ENCODE data around the gene GDAP2. TPM values are rescaled to one million over a fixed set of nuclear protein-coding genes. Genes with fewer than 3 reads are reported as not detected.
"Not testable (repeated sequence)": the region's sequence is repeated elsewhere in the genome, so short reads cannot be mapped to it uniquely, and the experiment has no call there.

GDAP2 gene
- 16.7 and 18.6 TPM in 2 replicates for total RNA-seq (2014; rRNA removed; shearing (Covaris generic))
- polyA plus RNA-seq (2015; cell fraction: cytosol; rRNA removed), result 19.0 and 21.4 TPM in 2 replicates
- polyA plus RNA-seq (2015; cell fraction: nucleus; rRNA removed), result 16.1 and 16.7 TPM in 2 replicates

- peak; percentile 96 for DNase-seq (ENCODE audit: low read depth)
Observed at GRCh38 chr1:117929343-117930172, at the start of gene GDAP2, which contains the start of gene WDR3. TSS of gene GDAP2 (minus strand) at chr1:117929621. CDS start at chr1:117920357, 9,264 bp downstream. TSS of gene WDR3 (plus strand) at chr1:117929739. CDS start at chr1:117933320, 3,581 bp downstream.

- DNase-seq (ENCODE audit: low read depth), result no peak
Observed at GRCh38 chr1:117976381-117976780, 47.0 kb upstream of the GDAP2 start.

- no peak for DNase-seq (ENCODE audit: low read depth)
Observed at GRCh38 chr1:117971777-117972176, 42.4 kb upstream of the GDAP2 start.

- DNase-seq (ENCODE audit: low read depth), result no peak
Observed at GRCh38 chr1:117970252-117970651, 40.8 kb upstream of the GDAP2 start.

- no peak for DNase-seq (ENCODE audit: low read depth)
Observed at GRCh38 chr1:117967881-117968280, 38.5 kb upstream of the GDAP2 start.

- DNase-seq (ENCODE audit: low read depth), result peak; percentile 32
Observed at GRCh38 chr1:117967477-117967876, 38.1 kb upstream of the GDAP2 start.

- no peak for DNase-seq (ENCODE audit: low read depth)
Observed at GRCh38 chr1:117964290-117965038, 35.0 kb upstream of the GDAP2 start.

- DNase-seq (ENCODE audit: low read depth), result no peak
Observed at GRCh38 chr1:117959364-117959763, 29.9 kb upstream of the GDAP2 start.

- no peak for DNase-seq (ENCODE audit: low read depth)
Observed at GRCh38 chr1:117952386-117952785, 23.0 kb upstream of the GDAP2 start.

- no peak for DNase-seq (ENCODE audit: low read depth)
Observed at GRCh38 chr1:117942293-117942692, 12.9 kb upstream of the GDAP2 start.

GRCh38 chr1:117933769-117934168 lies 4.3 kb upstream of the GDAP2 start:
- no peak for DNase-seq (ENCODE audit: low read depth)

GRCh38 chr1:117932576-117932975 lies 3.2 kb upstream of the GDAP2 start:
- no peak for DNase-seq (ENCODE audit: low read depth)

GRCh38 chr1:117930484-117930883 lies 1.1 kb upstream of the GDAP2 start:
- DNase-seq (ENCODE audit: low read depth), result no peak

- no peak for DNase-seq (ENCODE audit: low read depth)
Observed at GRCh38 chr1:117930173-117930447, 689 bp upstream of the GDAP2 start.

- peak; percentile 66 for DNase-seq (ENCODE audit: low read depth)
Observed at GRCh38 chr1:117928881-117929342, 509 bp downstream of the GDAP2 start.

- DNase-seq (ENCODE audit: low read depth), result no peak
Observed at GRCh38 chr1:117925981-117926380, 3.4 kb downstream of the GDAP2 start.

- not testable (repeated sequence) for DNase-seq (ENCODE audit: low read depth)
Observed at GRCh38 chr1:117922717-117923116, 6.7 kb downstream of the GDAP2 start.

GRCh38 chr1:117921991-117922390 lies 7.4 kb downstream of the GDAP2 start:
- DNase-seq (ENCODE audit: low read depth), result no peak

GRCh38 chr1:117919376-117919775 lies 10.0 kb downstream of the GDAP2 start:
- DNase-seq (ENCODE audit: low read depth), result no peak

GRCh38 chr1:117911051-117911450 lies 18.4 kb downstream of the GDAP2 start:
- no peak for DNase-seq (ENCODE audit: low read depth)

GRCh38 chr1:117905019-117905418 lies 24.4 kb downstream of the GDAP2 start:
- no peak for DNase-seq (ENCODE audit: low read depth)

GRCh38 chr1:117904485-117904884 lies 24.9 kb downstream of the GDAP2 start:
- no peak for DNase-seq (ENCODE audit: low read depth)

Measured in HT1080 (cell line).